K562 (cell line): ENCODE measurements around the gene ASS1. TPM values are rescaled to one million over a fixed set of nuclear protein-coding genes. Genes with fewer than 3 reads are reported as not detected.

Experiments used
- FOXK2 ChIP-seq, 2 experiments: fragments of 450-650 bp; IDR thresholded peaks in 1 of 2; conservative IDR thresholded peaks in 1 of 2; 2 replicates each; pipeline ENCODE4 v1.6.1; 2016; ENCODE audit warnings: low read depth in 2 of 2, mild to moderate bottlenecking in 1 of 2
- JUND ChIP-seq, 2 experiments: IDR thresholded peaks; 2 replicates in 1 of 2; 3 replicates in 1 of 2; pipeline ENCODE4 v1.6.1; 2011; ENCODE audit warnings: borderline replicate concordance in 2 of 2, low read depth in 2 of 2, low read length in 2 of 2, improper control_type of control experiment in 1 of 2, missing biosample characterization in 1 of 2, missing genetic modification characterization in 1 of 2, missing genetic modification reagents in 1 of 2
- ZNF124 ChIP-seq: sonication (generic); formaldehyde crosslinking; IDR thresholded peaks from 2 replicates; pipeline ENCODE4 v1.8.1; 2022; ENCODE audit warnings: missing genetic modification reagents
- ZNF311 ChIP-seq: fragments of 250-450 bp; sonication (Bioruptor Pico); IDR thresholded peaks from 2 replicates; pipeline ENCODE4 v1.4.0; 2020; ENCODE audit warnings: mild to moderate bottlenecking, moderate library complexity
- ZNF444 ChIP-seq: fragments of 250-450 bp; sonication (Bioruptor Pico); IDR thresholded peaks from 2 replicates; pipeline ENCODE4 v1.4.0; 2020; ENCODE audit warnings: mild to moderate bottlenecking, moderate library complexity
- polyA plus RNA-seq, 8 experiments: library from polyadenylated mRNA; depleted of rRNA in 4 of 8; stranded (reverse) in 5 of 8; unstranded in 3 of 8; fragments of >200 nt; fragmentation: Nextera tagmentation in 2 of 8; fragmentation: Illumina TruSeq in 1 of 8; extraction: Ambion mirVana in 2 of 8; extraction: Trizol in 1 of 8; gene quantifications; 2 replicates each; pipeline versions ENCODE4 v1.2.1 to v1.2.3, GENCODE V29; 2011 to 2014; ENCODE audit warnings: inconsistent platforms in 1 of 8, missing spikeins in 1 of 8
- total RNA-seq, 7 experiments: library from RNA; depleted of rRNA in 6 of 7; stranded (reverse); fragments of >200 nt in 6 of 7; fragmentation: Illumina TruSeq in 2 of 7; extraction: Trizol in 2 of 7; gene quantifications; 2 replicates each; pipeline versions ENCODE4 v1.2.1 to v1.2.3, GENCODE V29; 2011 to 2021; ENCODE audit warnings: low replicate concordance in 1 of 7
- TF ChIP-seq, protein P1 (sequence below): sonication (generic); formaldehyde crosslinking; IDR thresholded peaks from 2 replicates; pipeline ENCODE4 v1.8.1; 2023; ENCODE audit warnings: mild to moderate bottlenecking, missing genetic modification reagents
- TF ChIP-seq, protein P2 (sequence below), 2 experiments: fragments of 450-650 bp in 1 of 2; IDR thresholded peaks; 2 replicates each; pipeline ENCODE4 v1.6.1; 2011 to 2017; ENCODE audit warnings: low read depth in 2 of 2, antibody characterized with exemption in 1 of 2, borderline replicate concordance in 1 of 2, low read length in 1 of 2, mild to moderate bottlenecking in 1 of 2, mixed read lengths in 1 of 2; ENCODE audit not compliant: control insufficient read depth in 1 of 2
- TF ChIP-seq, protein P3 (sequence below), 2 experiments: fragments of 450-650 bp in 1 of 2; sonication (generic) in 1 of 2; formaldehyde crosslinking; conservative IDR thresholded peaks; 2 replicates each; pipeline versions ENCODE4 v1.4.0 to v1.8.1; 2020 to 2022; ENCODE audit warnings: mild to moderate bottlenecking in 1 of 2, missing genetic modification reagents in 1 of 2
- TF ChIP-seq, protein P4 (sequence below): fragments of 450-650 bp; IDR thresholded peaks from 2 replicates; pipeline ENCODE4 v1.7.1; 2018; ENCODE audit warnings: mild to moderate bottlenecking, low read depth; ENCODE audit not compliant: partially characterized antibody

The ASS1 gene
- total and polyA plus RNA-seq, 9 of the 15 experiments (the other 6 are each of a cell fraction or from before 2014, with no cell fraction given), result 1.5 to 5.7 (median 3.7) TPM

DNA sequence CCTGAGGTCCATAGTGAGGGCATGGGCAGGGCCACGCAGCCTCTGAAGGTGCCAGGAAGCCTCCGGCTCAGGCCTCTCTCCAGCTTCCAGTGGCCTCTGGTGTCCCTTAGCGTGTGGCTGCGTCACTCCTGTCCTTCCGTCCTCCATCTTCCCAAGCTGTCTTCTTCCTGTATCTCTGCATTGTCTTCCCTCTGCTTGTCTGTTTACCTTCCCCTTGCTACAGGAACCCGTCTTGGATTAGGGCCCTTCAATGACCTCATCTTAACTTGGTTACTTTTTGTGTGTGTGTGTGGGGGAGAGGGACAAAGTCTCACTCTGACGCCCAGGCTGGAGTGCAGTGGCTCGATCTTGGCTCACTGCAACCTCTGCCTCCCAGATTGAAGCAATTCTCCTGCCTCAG lies 14.4 kb downstream of the ASS1 start (continued):
- TF ChIP-seq, protein P1, sequence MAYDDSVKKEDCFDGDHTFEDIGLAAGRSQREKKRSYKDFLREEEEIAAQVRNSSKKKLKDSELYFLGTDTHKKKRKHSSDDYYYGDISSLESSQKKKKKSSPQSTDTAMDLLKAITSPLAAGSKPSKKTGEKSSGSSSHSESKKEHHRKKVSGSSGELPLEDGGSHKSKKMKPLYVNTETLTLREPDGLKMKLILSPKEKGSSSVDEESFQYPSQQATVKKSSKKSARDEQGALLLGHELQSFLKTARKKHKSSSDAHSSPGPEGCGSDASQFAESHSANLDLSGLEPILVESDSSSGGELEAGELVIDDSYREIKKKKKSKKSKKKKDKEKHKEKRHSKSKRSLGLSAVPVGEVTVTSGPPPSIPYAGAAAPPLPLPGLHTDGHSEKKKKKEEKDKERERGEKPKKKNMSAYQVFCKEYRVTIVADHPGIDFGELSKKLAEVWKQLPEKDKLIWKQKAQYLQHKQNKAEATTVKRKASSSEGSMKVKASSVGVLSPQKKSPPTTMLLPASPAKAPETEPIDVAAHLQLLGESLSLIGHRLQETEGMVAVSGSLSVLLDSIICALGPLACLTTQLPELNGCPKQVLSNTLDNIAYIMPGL, result no peak
- no peak for TF ChIP-seq ZNF311
- 0 out of 4 replicates have a peak, but pooled peaks of 1 of the 2 experiments have one; percentile 53 for TF ChIP-seq FOXK2 (conservative IDR thresholded peaks at IDR 0.05 in 1 of 2, IDR thresholded peaks at IDR 0.05 in 1 of 2; ENCODE audit: low read depth in 2 of 2)
- TF ChIP-seq ZNF444 (CRISPR knock-in tag), result no peak
- TF ChIP-seq, protein P2, sequence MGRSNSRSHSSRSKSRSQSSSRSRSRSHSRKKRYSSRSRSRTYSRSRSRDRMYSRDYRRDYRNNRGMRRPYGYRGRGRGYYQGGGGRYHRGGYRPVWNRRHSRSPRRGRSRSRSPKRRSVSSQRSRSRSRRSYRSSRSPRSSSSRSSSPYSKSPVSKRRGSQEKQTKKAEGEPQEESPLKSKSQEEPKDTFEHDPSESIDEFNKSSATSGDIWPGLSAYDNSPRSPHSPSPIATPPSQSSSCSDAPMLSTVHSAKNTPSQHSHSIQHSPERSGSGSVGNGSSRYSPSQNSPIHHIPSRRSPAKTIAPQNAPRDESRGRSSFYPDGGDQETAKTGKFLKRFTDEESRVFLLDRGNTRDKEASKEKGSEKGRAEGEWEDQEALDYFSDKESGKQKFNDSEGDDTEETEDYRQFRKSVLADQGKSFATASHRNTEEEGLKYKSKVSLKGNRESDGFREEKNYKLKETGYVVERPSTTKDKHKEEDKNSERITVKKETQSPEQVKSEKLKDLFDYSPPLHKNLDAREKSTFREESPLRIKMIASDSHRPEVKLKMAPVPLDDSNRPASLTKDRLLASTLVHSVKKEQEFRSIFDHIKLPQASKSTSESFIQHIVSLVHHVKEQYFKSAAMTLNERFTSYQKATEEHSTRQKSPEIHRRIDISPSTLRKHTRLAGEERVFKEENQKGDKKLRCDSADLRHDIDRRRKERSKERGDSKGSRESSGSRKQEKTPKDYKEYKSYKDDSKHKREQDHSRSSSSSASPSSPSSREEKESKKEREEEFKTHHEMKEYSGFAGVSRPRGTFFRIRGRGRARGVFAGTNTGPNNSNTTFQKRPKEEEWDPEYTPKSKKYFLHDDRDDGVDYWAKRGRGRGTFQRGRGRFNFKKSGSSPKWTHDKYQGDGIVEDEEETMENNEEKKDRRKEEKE (IDR thresholded peaks at IDR 0.05; ENCODE audit: borderline replicate concordance in 1 of 2, control insufficient read depth in 1 of 2, low read depth in 2 of 2, low read length in 1 of 2), result no peak
- TF ChIP-seq ZNF124, result no peak
- TF ChIP-seq, protein P3, sequence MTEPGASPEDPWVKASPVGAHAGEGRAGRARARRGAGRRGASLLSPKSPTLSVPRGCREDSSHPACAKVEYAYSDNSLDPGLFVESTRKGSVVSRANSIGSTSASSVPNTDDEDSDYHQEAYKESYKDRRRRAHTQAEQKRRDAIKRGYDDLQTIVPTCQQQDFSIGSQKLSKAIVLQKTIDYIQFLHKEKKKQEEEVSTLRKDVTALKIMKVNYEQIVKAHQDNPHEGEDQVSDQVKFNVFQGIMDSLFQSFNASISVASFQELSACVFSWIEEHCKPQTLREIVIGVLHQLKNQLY (CRISPR knock-in tag; conservative IDR thresholded peaks at IDR 0.05), result no peak
- TF ChIP-seq, protein P4, sequence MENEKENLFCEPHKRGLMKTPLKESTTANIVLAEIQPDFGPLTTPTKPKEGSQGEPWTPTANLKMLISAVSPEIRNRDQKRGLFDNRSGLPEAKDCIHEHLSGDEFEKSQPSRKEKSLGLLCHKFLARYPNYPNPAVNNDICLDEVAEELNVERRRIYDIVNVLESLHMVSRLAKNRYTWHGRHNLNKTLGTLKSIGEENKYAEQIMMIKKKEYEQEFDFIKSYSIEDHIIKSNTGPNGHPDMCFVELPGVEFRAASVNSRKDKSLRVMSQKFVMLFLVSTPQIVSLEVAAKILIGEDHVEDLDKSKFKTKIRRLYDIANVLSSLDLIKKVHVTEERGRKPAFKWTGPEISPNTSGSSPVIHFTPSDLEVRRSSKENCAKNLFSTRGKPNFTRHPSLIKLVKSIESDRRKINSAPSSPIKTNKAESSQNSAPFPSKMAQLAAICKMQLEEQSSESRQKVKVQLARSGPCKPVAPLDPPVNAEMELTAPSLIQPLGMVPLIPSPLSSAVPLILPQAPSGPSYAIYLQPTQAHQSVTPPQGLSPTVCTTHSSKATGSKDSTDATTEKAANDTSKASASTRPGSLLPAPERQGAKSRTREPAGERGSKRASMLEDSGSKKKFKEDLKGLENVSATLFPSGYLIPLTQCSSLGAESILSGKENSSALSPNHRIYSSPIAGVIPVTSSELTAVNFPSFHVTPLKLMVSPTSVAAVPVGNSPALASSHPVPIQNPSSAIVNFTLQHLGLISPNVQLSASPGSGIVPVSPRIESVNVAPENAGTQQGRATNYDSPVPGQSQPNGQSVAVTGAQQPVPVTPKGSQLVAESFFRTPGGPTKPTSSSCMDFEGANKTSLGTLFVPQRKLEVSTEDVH, result no peak
- no peak for TF ChIP-seq JUND (IDR thresholded peaks at IDR 0.05; ENCODE audit: borderline replicate concordance, low read depth, low read length)
- TF ChIP-seq JUND (tag; IDR thresholded peaks at IDR 0.05; ENCODE audit: borderline replicate concordance, low read depth, low read length), result 0 out of 3 replicates have a peak, but pooled peaks have one; percentile 16
